DMS79 (cell line): ENCODE measurements around the gene CCDC127.
"Not testable (repeated sequence)": the region's sequence is repeated elsewhere in the genome, so short reads cannot be mapped to it uniquely, and the experiment has no call there.

Experiments
- DNase-seq: peaks from one replicate; lab custom pipeline; 2025; lab: John Stamatoyannopoulos, UW

The CCDC127 gene

DNA sequence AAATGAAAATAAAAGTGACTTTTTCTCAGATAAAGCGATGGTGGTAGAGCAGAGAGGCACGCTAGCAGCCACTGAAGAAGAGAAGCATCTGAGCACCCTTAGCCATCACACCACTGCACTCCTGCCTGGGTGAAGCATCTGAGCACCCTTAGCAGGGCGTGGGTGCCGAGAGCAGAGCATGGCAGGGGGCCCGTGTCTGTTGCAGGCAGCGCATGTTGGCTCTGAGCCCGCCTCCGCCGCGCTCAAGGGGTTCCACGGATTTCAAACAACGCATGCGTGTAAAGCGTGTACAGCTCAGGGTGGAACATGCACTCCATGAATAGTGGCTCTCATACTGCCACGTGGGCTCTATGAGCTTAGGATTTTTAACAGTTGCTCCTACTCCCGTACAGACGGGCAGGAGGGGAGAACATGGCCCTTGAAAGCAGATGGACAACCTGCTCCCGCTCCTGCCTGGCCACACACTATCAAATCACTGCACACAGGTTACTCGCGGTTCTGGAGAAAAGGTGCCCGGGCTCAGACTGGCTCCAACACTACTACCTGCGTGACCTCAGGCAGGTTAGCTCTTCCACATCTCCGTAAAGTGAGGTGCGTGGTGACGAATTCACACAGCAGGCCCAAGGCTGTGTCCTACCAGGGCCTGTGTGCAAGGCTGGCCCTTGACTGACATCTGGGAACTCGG is 14.6 kb downstream of the CCDC127 start:
- no peak for DNase-seq

DNA sequence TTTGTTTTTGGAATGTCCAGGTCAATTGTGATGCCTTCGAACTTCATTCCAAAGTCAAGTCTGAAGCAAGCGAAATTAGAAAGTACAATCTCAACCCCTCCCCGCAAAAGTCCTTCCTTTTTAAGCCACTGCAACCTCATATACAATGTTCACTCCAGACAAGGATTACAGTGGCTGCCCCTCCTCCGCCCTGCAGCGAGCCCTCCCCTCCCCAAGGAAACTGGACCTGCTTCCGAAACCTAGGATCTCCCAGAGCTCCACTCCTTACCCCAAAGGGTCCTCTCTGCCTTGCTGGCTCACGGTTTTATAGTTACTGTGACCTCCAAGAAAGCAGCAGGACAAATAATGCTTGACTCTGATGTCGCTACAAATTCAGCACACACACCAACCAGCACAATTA is 16.3 kb downstream of the CCDC127 start:
- DNase-seq: no peak

DNA sequence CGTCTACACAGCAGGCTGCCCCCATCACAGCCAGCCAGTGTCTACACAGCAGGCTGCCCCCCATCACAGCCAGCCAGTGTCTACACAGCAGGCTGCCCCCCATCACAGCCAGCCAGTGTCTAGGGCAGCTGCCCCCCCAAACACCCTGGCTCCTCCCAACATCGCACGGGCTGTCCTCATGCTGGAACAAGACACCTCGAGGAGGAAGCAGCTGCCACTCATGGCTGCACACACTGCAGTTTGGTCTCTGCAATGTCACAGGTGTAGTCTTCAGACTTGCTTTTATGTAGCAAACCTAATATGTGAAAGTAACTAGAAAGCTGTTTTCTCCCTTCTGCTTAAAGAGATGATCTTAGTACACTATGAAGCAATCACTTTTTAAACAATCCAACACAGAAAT is 17.0 kb downstream of the CCDC127 start:
- DNase-seq: no peak

DNA sequence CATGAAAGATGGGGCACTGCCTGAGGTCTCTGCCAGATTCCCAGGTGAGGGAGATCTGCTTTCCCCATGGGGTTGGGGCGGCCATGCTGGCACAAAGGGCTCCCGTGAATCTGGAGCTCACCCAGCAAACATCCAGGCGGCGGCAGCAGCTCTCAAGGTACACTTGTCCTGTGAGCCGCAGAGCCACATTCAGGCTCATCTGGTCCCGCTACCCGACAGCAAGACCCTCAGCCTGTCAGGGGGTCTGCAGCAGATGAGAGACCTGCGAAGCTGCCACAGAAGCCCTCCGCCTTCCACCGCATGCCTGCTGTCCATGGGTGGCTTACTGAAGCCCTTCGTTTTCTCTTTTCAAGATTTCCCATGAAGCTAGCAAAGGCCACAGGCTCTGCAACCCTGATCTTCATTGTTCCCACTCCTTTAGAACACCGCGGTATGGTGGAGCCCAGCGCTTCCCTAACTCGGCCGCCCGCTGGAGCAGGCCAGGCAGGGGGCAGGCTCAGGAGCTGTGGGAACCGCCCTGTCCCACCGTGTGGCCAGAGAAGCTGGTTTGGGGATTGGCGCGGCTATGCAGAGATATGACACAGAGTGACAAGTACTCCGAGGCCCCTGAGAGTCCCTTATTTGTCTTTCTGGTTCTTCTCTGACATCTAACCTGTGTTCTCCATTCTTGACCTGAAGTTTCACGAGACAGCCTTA is 17.9 kb downstream of the CCDC127 start:
- DNase-seq: no peak

DNA sequence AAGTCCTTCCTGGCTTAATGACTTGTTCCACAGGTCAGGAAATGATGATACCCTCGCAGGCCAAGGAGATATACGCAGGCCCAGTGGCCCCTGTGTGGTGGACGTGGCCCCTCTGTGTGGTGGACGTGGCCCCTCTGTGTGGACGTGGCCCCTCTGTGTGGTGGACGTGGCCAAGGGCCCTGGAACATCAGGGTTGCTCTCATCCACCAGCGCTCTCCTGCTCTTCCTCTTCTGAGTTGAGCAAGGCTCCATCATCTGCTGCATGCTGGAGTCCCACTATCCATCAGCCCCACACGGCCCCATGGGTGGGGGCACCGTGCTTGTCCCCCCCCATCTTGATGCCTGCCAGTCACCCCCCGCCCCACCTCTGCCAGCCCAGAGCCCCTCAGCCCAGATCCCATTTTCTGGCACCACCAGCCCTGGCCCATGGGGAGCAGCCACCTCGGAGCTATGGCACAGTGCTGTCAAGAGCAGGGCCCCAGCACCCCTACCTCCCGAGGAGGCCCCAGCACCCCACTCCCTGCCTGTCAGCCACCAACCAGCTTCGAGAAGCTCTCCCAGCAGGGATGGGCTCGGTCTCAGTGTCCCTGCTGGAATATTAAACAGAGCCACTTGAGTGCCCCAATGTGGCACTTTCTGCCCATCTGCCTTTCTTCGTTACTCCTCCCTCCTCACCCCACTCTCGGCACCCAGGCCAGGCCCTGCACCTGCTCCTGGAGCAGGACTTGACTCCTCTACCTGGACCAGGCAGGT is 18.6 kb downstream of the CCDC127 start:
- no peak for DNase-seq

DNA sequence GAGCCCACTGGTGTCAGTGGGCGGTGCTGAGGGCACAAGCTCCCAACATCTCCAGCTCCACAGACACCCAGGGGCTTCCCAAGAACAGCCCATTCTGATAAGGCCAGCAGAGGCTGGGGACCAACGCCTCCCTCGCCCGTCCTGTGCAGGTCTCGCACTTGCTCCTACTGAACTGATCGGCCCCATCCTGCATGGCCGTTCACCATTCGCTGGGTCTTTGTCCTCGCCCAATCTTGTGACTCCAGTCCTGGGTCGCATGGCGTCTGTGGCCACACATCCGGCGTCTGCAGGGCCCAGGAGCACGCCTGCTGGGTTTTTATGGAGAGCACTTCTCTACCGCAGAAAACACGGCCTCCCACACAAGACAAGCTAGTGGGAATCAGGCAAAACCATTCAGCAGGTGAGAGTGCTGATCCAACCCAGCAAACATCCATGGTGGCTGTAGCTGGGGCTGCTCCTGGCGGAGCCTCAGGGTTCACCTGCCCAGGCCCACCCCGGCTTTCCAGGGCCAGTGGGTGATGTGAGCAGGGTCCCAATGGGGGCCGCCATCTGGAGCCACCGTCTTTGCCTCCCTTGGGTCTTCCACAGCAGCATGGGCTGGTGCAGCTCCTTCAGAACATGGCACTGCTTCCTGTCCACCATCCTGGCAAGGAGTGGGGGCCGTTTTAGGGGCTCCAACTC is 19.3 kb downstream of the CCDC127 start:
- no peak for DNase-seq

DNA sequence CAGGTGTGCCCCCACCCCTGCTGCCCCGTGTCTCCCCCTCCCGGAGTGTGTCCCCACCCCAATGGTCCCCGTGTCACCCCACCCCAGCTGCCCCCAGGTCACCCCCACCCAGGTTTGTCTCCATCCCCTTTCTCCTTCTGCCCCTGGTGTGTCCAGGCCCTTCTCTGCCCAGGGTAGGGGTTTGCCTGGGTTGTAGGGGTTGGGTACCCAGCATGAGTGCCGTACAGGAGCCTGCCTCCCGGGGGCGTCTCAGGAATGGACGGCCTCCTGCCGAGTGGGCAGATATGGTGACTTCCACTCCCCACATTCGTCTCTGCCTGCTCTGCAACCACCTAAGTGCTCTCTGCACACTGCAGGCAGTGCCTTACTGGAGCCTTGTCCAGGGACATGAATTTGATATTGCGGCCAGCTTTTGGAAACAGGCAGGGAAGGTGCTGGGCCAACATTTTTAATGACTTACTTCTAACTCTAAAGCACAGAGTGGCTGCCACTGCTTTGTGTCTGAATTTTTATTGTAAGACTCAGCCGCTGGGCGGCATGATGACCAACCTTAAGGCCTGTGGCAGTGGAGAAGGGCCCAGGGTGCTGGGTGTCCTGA is 20.0 kb downstream of the CCDC127 start:
- no peak for DNase-seq

DNA sequence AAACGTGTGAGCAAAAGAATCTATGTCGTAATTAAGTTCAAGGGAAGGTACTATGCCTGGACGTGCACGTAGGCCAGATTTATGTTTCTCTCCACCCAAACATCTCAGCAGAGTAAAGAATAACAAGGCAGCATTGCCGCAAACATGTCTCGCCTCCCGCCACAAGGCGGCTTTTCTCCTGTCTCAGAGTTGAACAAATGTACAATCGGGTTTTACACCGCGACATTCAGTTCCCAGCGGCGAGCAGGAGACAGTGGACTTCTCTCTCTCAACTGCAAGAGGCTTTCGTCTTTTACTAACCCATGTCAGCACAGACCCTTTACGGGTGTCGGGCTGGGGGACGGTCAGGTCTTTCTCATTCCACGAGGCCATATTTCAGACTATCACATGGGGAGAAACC is 20.9 kb downstream of the CCDC127 start:
- DNase-seq: not testable (repeated sequence)

DNA sequence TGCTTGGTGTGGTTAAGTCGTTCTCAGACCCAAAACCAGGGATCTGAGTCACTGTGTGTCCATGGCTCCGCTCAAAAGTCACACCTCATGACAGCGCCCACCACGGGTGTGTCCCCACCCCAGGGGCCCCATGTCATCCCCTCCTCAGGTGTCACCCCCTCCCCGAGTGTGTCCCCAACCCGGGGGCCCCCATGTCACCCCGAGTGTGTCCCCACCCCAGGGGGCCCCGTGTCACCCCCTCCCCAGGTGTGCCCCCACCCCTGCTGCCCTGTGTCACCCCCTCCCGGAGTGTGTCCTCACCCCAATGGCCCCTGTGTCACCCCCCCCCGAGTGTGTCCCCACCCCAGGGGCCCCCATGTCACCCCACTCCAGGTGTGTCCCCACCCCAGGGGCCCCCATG is 21.6 kb downstream of the CCDC127 start:
- no peak for DNase-seq

DNA sequence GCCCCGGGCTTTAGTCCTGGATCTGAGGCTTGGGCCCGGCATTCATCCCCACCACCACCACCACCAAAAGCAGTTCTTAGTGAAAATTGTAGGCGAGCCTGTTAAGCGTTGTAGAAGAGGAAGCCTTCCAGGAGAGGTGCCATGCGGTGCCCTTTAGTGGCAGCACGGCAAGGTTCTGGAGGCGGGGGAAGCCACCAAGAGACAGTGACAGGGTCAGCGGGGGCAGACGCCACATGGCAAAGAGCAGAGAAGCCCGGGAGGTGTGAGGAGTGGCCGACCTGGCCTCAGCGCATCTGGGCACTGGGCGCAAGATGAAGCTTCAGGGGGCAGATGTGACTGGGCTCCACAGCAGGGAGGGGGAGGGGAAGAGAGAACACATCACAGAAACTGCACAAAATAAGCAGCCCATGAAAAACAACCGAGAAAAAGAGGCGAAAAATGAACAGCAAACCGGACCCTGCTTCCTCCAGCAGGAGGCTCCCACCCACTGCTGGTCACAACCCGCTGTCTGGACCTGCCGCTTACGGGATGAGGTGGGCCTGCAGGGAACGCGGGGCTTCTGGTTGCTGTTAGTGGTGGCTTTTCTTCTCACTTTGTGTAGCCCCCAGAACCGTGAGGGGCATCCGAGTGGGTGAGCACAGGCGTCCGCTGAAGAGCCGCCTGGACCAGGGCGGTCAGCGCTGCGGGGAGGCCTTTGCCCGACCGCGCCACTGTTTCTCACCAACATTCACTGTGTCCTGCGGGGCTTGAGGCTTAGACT is 22.4 kb downstream of the CCDC127 start:
- DNase-seq: no peak

DNA sequence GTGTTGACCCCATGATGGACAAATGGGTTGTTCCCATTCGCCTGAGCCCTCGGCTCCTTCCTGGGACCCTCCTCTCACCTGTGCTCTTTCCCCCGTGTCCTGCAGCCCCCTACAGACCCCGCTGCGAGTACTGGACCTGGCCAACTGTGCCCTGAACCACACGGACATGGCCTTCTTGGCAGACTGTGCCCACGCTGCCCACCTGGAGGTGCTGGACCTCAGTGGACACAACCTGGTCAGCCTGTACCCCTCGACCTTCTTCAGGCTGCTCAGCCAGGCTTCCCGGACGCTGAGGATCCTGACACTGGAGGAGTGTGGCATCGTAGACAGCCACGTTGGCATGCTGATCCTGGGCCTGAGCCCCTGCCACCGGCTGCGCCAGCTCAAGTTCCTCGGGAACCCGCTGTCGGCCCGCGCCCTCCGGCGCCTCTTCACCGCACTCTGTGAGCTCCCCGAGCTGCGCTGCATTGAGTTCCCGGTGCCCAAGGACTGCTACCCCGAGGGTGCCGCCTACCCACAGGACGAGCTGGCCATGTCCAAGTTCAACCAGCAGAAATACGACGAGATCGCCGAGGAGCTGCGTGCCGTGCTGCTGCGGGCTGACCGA is 23.2 kb downstream of the CCDC127 start:
- DNase-seq: no peak

DNA sequence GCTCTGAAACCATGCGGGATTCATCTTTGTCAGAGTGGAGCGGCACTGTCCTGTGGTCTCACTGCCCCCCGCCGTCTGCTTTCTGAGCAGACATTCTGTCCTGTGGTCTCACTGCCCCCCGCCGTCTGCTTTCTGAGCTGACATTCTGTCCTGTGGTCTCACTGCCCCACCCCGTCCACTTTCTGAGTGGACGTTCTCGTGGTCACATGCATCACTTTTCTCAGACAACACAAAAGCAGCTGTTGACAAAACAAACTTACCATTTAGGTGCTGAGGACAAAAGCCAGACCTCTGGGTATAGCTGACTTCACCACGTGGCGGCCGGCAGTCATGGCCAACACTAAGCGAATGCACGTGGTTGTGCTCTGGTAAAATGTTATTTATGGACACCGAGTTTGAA is 23.9 kb downstream of the CCDC127 start:
- DNase-seq: no peak

DNA sequence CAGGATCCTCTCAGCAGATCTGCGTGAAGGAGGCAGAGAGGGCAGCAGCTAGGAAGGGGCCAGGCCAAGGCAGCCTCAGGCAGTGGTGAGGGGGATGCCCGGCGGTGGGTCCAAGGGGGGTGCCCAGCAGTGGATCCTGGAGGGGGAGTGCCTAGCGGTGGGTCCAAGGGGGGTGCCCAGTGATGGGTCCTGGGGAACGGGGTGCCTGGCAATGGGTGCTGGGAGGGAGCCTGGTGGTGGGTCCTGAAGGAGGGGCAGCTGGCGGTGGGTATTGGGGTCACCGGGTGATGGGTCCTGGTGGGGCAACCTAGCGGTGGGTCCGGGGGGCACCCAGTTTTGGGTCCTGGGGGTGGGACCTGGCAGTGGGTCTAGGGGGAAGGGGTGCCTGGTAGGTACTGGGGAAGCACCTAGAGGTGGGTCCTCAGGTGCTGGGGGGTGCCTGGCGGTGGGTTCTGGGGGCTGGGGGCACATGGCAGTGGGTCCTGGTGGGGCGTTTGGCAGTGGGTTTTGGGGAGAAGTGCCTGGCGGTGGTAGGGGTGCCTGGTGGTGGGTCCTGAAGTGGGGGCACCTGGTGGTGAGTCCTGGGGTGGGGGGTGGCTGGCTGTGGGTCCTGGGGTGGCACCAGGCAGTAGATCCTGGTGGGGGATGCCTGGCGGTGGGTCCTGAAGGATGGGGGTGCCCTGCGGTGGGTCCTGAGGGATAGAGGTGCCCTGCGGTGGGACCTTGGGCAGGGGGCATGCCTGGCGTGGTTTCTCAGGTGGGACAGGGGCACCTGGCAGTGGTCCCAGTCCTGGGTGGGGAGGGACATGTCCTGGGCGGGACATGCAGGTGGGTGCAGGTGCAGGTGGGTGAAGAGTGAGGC is 24.8 kb downstream of the CCDC127 start:
- DNase-seq: no peak

DNA sequence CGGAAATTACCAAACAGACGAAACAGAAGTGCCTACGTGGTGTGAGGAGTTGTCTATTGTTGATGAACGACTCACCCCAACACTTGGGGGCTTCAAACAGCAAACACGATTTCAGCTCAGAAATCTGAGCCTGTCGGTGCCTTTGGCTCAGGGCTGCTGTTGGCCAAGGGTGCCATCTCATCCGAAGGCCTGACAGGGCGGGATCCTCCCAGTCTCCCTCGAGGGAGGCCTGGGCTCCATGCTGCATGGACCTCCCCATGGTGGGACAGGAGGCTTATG is 25.3 kb downstream of the CCDC127 start:
- no peak for DNase-seq

DNA sequence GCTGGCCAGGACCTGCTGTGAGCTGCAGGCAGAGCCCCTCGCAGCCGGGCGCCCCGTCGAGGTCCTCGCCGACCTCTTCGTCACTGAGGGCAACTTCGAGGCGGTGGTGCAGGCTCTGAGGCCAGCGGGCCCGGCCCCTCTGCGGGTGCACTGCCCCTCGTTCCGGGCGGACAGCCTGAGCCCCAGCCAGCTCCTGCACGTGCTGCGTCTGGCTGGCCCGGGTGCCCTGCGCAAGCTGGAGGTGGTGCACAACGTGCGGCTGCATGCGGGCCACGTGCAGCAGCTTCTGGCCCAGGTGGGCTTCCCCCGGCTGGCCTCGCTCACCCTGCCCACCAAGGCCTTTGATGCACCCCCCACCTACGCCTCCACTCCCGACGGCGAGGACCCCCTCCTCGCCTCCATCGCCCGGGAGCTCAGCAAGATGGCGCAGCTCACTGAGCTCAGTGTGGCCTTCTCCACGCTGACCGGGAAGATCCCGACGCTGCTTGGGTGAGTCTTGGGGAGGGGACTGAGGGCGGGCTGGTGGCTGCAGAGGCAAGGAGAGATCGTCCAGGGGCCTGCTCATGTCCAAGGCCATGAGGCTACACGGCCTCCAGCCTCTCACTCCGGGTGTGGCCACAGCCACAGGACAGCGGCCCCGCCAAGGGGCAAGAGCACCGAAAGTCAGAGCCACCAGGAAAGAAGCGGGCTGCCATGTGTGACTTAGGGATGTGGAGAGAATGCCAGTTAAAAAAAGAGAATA is 25.8 kb downstream of the CCDC127 start:
- DNase-seq: no peak

DNA sequence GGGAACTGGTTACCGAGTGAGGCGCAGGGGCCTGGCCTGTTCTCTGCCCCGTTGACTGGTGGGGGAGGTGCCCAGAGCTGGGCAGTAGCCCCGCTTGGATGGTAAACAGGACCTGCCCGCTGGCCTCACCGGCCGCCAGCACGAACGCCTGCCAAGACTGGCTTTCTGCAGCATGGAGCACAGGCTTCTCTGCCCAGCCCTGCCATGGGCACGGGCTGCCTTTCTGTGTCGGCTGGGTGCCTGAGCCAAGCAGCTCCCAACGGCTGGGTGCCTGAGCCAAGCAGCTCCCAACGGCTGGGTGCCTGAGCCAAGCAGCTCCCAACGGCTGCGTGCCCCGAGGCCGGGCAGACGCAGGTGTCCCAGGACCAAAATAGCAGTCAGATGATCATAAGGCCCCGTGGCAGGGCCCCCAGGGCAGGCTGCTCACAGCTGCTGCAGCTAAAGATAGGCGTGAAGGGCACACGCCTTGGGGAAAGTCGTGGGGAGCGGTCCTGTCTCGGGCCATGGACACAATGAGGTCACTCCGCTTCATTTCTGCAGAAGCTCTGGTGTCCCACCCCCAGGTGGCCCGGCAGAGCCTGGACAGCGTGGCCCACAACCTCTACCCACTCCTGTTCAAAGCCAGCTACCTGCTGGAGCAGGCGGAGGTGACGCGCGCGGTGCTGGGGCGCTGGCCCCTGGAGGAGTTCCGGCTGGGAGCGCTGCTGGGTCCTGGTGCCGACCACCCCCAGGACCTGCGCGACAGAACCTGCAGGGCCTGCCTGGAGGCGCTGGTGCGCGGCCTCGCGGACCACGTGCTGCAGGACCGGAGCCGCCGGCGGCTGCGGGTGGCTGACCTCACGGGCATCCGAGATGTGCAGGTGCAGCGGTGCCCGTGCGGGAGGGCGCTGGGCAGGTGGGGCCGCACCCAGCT is 26.7 kb downstream of the CCDC127 start, which contains the start of gene LRRC14B:
LRRC14B (plus strand) TSS at position 460 of the 913 bp plus-strand sequence; CDS start at position 504, 44 bp downstream.
- DNase-seq: peak; percentile 12

DNA sequence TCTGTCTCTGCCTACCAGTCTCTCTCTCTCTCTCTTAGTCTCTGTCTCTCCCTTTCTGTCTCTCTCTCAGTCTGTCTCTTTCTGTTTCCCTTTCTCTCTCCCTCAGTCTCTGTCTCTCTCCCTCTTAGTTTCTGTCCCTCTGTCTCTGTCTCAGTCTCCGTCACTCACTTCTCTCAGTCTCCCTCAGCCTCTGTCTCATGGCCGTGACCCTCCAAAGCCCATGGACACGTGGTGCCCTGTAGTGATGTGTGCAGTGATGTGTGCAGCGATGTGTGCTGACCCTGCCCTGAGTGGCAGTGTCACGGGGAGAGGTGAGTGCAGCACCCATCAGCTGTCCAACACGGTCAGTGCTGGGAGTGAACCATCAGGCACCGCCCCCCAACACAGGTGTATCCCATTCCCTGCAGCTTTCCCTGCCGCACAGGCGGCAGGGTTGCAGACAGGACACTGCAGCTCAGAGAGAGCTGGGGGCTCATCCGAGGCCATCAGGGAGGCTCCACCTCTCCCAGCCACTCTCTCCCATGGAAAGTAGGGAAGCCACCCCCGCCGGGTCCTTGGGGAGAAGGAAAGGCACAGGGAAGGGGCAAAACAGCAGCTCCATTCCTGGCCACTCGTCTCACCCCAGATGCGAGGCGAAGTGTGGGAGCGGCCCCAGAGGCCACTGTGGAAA is 27.5 kb downstream of the CCDC127 start:
- no peak for DNase-seq

DNA sequence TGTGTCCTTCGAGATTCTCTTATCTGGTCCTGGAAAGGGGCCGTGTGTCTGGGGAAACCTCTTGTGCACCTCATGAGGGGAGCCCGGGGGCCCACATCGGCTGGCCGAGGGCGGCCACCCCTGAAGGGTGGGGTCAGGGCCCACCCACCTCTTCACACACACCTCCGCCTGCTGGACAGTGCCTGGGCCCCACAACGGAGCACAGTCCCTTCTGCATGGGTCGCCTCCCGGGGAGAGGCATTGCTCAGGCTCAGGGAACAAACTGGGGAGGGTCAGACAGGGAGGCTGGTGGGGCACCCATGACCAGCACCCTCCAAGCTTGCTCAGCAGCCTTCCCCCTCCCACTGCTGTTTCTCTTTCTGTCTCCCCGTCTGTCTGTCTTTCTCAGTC is 28.0 kb downstream of the CCDC127 start:
- DNase-seq: no peak
